CD4-positive, alpha-beta T cell treated with Interleukin-17A for 1 hour (primary cell): ENCODE results near the gene ING5.
"Not testable (repeated sequence)": the region's sequence is repeated elsewhere in the genome, so short reads cannot be mapped to it uniquely, and the experiment has no call there.

Experiments
- DNase-seq: peaks from one replicate; pipeline ENCODE4 v3.0.0-alpha.2; 2020

The ING5 gene

DNA sequence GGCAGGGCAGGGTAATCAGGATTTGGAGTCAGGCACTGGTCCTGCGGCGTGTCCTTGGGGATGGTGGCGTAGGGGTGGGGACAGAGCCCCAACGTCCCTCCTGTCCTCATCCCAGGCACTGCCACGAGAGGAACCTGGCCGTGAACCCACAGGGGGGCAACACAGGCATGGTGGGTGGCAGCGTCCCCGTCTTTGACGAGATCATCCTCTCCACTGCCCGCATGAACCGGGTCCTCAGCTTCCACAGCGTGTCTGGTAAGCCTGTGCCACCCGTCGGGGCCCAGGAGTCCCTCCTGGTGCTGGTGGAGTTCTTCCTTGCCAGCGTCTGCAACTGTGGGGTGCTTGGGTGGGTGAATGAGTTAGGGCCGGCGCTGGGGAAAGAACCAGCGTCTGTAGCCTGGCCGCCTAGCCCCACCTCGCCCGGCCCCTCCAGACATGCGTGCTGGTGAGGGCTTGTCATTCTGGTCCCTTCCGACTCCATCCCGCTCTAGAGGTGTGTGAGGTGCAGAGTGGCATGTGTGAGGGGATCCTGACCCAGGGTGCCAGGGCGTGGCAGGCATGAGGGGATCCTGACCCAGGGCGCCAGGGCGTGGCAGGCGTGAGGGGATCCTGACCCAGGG, 40.6 kb downstream of the ING5 start:
- DNase-seq: no peak

DNA sequence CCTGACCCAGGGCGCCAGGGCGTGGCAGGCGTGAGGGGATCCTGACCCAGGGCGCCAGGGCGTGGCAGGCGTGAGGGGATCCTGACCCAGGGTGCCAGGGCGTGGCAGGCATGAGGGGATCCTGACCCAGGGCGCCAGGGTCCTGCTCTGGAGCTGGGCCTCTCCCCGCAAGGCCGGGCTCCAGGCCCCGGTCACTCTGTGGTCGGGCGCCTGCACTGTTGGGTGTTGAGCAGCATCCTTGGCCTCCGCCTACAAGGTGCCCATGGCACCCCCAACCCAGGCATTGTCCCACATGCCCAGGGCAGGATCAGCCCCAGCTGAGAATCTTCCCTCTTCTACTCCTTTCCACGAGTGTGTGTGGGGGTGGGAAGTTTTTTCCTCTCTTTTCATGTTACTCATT, 41.2 kb downstream of the ING5 start:
- DNase-seq: not testable (repeated sequence)

DNA sequence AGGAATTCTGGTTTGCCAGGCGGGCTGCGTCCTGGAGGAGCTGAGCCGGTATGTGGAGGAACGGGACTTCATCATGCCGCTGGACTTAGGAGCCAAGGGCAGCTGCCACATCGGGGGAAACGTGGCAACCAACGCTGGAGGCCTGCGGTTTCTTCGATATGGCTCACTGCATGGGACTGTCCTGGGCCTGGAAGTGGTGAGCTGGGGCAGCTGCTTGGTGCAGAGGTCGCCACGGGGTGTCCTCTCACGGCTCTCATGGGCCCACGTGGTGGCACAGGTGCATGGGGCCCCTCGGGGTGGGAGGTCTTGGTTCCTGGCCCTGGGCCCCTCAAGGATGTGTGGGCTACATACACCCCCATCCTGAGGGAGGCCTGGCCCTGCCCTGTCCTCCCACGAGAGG, 41.8 kb downstream of the ING5 start:
- DNase-seq: no peak

DNA sequence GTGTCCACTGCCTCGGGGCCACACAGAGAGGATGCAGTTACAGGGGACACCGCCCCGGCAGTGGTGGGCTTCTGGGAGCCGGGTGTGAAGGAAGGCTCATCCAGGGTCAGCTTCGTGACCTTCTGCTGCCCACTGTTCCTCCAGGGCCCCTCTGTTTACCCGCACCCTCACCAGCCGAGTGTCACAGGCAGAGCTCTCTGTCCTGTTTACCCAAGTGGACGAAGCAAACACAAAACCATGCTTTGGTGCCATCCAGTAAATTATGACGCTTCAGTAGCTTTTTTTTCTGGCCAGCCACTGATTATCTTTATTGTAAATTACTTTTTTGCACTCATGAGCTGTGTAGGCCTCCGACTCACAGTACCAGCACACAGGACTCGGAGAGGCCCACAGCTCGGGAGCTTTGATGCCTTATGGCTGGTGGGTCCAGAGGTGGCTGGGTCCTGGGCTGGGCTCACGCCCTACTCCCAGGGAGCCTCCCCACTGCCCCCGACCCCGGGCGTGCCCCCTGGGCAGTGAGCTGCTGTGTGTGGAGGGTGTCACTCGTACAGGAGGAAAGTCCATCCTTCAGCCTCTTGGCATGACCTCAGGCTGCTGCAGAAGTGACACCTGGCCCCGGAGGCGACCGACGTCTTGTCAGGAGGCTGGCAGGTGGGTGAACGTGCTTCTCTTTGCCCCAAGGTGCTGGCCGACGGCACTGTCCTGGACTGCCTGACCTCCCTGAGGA, 42.4 kb downstream of the ING5 start:
- no peak for DNase-seq

DNA sequence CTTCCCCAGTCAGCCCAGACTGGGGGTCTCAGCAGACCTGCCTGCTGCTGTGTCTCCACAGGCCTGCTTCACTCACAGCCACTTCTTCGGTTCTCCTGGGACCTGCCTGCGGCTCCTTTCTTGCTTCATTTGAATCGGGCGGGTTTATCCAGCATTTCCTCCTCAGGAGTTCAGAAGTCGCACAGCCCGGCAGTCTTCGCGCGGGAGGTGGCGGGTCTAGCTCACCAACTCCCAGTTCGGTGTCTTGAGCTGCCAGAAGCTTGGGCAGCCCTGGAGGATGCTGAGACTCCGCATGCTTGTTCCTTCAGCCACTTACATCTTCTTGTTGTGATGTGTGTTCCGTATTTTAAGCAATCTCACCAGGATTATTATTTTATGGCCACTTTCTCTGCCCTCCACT, 43.4 kb downstream of the ING5 start:
- DNase-seq: no peak

DNA sequence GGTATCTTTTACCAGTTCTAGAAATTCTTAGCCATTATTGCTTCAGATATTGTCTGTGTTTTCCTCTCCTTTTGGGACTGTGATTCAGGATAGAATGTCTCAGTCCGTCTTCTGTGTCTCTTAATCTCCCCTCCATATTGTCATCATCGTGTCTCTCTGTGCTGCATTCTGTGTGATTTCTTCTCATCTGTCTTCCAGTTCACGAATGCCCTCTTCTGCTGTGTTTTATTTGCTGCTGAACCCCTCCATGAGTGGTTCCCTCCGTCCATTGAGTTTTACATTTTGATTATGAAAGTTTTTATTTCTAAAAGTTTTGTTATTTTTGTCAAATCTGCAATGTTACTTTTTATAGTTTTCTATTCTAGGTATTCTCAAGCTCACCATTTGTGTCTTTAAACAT, 44.2 kb downstream of the ING5 start:
- no peak for DNase-seq

DNA sequence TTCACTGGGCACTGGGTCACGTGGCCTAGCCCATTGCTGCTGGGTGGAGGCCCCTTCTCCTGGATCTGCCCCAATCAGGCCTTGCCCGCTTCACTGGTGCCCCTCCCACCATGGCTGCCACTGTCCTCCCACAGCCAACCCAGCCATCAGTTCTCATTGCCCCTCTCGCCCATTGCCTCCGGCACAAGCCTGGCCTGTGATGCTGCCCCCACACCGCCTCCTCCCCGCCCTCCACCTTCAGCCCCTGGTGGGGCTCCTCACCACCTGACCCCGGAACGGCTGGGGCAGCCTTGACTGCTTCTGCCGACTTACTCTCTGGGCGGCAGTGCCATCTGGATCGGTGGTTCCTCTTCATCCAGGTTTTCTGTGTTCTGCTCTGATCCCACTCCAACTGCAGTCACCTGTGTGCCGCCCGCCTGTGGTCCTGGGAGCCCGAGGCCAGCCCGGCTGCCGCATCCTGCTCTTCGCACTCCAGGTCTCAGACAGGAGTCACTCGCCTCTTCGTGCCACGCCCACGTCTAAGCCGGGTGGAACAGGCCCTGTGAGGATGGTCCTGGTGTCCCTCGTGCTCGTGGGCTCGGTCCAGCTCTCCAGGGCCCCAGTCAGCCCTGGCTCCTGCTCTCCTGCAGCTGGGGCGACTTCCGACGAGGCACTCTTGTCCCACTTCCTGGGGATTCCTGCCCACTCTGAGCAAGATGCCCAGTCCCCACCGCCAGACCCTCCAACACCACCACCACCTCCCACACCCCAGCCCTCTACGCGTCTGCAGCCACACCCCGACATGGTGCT, 46.8 kb downstream of the ING5 start:
- no peak for DNase-seq

DNA sequence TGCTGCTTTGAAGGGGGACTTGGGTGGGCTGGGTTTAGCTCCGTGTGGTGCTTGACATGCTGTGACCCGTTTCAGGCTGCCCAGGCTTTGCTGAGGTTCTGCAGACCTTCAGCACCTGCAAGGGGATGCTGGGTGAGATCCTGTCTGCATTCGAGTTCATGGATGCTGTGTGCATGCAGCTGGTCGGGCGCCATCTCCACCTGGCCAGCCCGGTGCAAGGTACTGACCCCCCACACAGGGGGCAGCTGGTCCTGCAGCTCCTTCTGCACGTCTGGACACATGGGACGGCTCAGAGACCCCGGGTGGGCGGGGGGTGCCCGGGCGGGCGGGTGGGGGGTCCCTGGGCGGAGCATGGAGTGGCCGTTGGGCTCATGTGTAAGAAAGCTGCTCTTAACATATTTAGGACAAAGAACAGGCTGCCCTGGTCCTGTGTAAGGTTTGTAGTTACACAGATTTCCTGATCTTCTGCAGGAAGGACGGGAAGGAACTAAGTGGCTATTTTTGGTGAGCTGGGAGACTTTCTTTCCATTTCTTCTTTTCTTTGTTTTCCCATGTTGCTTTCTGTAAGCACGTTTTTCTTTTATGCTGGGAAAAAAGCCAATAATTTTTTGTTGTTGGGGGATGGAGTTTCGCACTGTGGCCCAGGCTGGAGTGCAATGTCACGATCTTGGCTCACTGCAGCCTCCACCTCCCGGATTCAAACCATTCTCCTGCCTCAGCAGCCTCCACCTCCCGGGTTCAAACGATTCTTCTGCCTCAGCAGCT, 48.4 kb downstream of the ING5 start:
- no peak for DNase-seq

DNA sequence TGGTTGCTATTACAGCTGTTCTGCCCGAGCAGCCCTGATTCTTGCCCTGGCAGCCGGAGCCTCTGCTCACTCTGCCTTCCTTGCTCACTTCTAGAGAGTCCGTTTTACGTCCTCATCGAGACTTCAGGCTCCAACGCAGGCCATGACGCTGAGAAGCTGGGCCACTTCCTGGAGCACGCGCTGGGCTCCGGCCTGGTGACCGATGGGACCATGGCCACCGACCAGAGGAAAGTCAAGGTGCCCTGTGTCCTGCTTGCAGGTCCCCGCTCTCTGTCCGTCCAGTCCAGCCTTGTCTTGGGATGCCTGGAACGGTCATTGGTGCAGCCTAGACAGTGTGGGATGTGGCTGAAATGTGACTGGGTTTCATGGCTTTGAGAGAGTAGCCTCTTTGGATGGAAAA, 49.3 kb downstream of the ING5 start:
- DNase-seq: no peak

DNA sequence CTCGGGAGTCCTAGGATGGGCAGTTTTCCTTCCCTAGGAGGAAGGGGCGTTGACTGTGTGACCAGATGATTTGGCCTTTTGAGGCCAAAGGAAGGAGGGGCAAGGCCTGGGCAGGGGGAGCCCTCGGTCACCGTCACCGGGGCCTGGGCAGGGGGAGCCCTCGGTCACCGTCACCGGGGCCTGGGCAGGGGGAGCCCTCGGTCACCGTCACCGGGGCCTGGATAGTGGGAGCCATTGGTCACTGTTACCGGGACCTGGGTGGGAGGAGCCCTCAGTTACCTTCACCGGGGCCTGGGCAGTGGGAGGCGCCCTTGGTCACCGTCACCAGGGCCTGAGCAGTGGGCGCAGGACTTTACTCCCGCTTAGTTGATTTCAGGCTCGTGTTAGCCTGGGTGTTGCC, 49.9 kb downstream of the ING5 start:
- no peak for DNase-seq

DNA sequence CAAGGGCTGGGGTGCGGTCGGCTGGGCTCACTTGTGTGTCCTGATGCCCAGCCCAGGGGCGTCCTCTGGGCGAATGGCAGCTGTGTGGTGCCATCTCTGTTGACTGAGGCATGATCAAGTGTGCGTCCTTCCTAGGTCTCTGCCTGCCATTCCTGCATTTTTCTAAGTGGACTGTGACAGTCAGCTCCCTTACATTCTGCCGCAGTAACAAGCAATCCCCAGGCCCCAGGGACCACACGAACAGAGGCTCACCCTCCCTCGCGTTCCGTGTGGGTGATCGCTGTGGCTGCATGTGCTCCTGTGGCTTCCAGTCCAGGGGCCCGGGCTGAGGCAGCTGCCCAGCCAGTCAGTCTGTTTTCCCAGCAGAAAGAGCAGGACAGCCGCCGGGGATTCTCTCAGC, 50.4 kb downstream of the ING5 start:
- no peak for DNase-seq

DNA sequence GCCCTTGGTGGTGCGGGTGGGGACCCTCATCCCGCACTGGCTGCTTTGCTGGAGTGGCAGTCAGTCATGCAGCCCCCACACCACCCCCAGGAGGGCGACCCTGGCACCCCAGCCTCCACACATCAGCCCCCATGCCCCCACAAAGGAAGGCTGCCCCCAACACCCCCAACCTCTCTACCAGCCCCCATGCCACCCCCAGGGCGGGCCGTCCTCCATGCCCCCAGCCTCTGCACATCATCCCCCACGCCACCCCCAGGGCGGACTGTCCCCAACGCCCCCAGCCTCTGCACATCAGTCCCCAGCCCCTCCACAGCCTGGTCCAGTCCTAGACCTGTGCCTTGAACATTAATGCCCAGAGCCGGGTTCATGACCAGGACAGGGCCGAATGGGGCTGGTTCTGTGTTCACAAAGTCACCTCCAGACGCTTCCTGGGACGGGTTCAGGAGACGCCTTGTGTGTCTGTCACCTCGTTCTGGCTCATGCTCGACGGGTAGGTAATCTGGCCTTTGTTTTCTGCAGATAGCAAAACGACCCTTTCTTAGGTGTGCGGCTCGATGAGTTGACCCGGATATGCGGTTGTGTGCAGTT, 50.9 kb downstream of the ING5 start:
- DNase-seq: no peak

DNA sequence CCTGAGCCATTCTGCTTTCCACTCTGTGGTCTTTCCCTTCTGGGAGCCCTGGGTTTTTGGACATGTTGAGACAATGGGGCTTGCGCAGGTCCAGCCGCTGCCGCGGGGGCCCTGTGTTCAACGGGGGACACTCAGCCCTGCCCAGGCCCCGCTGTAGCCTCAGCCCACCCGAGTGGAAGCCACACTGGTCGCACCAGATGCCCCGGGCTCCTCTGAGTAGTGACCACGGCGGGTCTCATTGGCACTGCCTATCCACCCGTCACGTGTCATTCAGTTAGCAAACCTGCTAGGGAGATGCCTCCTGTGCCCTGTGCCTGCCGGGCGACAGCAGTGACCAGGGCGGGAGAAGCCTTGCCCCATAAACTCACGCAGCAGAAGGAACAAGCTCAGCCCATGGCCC, 51.7 kb downstream of the ING5 start:
- no peak for DNase-seq

DNA sequence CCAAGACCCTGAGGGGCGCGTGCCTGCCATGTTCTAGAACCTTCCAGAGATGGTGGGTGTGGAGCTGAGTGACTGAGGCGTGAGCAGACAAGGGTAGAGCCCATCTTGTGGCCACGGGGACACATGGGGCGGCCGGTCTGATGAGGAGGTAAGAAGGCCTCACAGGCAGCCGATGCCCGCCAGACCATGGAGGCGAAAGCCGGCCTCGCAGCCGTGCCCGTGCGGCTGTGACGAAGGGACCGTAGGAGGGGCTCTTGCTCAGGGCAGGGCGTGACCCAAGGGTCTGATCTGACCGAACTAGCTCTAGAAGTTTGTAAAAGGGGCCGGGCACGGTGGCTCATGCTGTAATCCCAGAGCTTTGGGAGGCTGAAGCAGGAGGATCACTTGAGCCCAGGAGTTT, 52.2 kb downstream of the ING5 start:
- no peak for DNase-seq

DNA sequence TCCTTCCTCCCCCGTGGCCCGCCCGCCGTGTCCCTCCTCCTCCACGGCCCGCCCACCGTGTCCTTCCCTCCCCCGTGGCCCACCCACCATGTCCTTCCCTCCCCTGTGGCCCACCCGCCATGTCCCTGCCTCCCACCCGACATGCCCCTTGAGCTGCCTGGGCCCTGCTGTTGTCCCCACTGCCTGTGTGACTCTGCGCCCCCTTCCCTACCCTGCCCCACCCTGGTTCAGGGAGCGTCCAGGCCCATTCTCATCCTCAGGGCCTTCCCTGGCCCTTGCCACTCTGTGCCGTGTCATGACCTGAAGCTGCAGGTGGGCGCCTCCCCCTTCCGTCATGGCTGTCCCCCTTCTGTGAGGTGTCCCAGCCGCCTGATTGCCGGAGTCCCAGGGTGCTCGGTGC, 53.3 kb downstream of the ING5 start:
- no peak for DNase-seq

DNA sequence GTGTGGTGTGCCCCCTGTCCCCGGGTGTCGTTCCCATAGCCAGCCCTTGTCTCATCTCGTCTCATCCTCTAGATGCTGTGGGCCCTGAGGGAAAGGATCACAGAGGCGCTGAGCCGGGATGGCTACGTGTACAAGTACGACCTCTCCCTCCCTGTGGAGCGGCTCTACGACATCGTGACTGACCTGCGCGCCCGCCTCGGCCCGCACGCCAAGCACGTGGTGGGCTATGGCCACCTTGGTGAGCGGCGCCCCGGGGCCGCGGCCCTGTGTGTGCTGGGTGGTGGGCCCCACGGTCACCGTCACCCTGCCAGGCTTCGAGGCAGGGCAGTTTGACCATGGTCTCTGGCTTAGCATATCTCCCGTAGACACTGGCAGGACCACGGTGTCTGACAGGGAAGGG, 53.9 kb downstream of the ING5 start:
- no peak for DNase-seq

DNA sequence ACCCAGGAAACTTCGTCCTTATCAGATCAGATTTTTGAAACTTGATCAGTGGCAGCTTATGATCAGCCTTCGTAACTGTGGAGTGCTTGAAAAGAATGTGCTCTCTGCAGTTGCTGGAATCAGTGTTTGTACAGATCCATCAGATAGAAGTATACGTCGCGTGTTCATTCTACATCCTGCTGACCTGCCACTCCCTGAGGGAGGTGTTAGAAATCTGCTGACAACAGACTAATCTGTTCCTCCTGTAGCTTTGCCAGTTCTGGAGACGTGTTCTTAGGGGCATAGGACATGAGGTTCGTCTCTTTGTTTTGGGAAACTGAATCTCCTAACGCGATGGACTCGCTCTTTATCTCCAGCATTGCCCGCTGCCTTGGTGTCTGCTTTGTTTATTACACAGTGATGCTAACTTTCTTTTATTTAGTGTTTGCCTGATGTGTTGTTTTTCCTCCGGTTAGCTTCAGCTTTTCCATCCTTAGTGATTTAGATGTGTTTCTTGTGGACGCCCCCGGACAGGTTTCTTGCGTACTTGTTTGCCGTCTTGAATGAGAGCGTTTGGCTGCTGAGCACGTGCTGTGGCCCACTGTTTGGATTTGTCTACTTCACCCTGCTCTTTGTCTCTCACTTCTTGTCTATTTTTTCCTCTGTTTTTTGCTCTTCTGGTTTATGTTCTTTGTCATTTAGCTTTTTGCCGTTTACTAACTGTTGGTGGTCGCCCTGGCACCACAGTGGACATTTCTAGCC, 57.4 kb downstream of the ING5 start:
- no peak for DNase-seq

DNA sequence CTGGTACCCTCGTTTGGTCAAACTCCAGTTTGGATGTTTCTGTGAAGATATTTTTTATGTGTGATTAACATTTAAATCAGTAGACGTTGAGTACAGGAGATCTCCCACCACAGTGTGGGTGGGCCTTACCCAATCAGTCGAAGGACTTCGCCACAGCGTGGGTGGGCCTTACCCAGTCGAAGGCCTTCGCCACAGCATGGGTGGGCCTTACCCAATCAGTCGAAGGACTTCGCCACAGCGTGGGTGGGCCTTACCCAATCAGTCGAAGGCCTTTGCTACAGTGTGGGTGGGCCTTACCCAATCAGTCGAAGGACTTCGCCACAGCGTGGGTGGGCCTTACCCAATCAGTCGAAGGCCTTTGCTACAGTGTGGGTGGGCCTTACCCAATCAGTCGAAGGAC, 58.1 kb downstream of the ING5 start:
- DNase-seq: not testable (repeated sequence)

DNA sequence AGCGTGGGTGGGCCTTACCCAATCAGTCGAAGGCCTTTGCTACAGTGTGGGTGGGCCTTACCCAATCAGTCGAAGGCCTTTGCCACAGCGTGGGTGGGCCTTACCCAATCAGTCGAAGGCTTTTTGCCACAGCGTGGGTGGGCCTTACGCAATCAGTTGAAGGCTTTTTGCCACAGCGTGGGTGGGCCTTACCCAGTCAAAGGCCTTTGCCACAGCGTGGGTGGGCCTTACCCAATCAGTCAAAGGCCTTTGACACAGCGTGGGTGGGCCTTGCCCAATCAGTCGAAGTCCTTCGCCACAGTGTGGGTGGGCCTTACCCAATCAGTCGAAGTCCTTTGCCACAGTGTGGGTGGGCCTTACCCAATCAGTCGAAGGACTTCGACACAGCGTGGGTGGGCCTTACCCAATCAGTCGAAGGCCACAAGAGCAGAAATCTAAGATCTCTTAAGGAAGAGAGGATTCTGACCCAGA, 58.5 kb downstream of the ING5 start:
- DNase-seq: no peak

DNA sequence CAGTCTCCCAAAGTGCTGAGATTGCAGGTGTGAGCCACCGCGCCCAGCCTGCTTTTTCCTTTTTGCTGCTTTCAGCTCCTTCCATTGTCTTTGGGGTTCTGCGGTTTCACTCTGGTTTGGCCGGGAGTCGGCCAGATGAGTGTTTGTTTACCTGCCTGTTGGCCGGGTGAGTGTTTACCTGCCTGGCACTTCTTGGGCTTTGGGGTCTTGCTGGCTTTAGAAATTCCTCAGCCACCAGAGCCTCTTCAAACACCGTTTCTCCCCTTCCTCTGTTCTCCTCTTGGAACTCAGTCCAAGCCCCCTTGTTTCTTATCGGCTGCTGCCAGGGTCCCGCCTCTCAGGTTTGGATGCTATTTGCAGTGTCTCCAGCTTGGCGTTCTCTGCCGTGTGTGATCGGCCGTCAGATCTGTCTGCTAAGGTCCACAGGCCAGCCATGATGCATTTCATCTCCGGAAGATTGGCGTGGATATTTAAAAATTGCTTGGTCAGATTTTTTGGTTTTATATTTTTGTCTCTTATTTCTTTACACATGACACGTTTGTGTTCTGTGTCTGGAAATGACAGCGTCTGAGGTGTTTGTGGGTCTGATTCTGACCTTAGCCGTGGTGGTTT, 60.6 kb downstream of the ING5 start:
- DNase-seq: peak; percentile 32

DNA sequence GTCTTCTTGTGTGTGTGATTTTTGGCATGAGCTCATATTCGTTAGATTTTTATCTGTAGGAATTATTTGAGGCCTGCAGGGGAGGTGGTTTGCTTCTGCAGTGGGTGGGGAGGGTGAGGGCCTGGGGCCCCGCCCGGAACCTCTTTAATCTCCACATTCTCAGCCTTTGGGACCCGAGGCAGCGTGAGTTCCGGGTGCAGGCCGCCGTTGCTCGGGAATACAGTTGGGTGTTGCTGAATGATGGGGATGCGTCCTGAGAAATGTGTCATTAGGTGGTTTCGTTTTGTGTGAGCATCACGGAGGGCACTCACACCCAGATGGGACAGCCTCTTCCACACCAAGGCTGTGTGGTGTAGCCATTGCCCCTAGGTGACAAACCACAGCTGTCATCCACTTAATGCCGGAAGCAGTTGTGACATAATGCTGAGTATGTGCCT, 61.1 kb downstream of the ING5 start:
- DNase-seq: peak; percentile 87
